Measurements from ENCODE around the gene UCMA. TPM values are rescaled to one million over a fixed set of nuclear protein-coding genes. Genes with fewer than 3 reads are reported as not detected.

The UCMA gene
- total and polyA plus RNA-seq, 9 of the 15 experiments (the other 6 are each of a cell fraction or from before 2014, with no cell fraction given): not detected

GRCh38 chr10:13222151-13222550 lies 12.0 kb downstream of the UCMA start:
- no peaks in the 10 kb centered on the region; a peak in 2 of 5 replicates for H3K4me1 ChIP-seq (replicated peaks in 1 of 2; ENCODE audit: control insufficient read depth in 2 of 2, insufficient read depth in 2 of 2, low read length in 2 of 2)
- no peak for ATAC-seq
- intact Hi-C loops (cut with micrococcal nuclease) (loop anchor here (10.0 kb wide), 1 partner anchor 53 kb away; no protein-coding TSS in a partner anchor), in situ Hi-C loops (cut with MboI) (loop anchor here (5.0 kb wide), 1 partner anchor 80 kb away; the partner anchor contains the start of gene PHYH)
- H3K4me3 ChIP-seq: no peak overlapping the region
- H2AFZ ChIP-seq (ENCODE audit: low read depth, low read length): no peak overlapping the region
- 46% methylated on average over 5 of the region's 6 CpGs for WGBS (ENCODE audit: insufficient coverage, low coverage, missing lambda C conversion rate)
- no peak overlapping the region for H3K27ac ChIP-seq (ENCODE audit: extremely low read depth, low read depth, low read length)
- no peaks in the 10 kb centered on the region for H3K9me1 ChIP-seq (ENCODE audit: control insufficient read depth, insufficient read depth, low read length)
- no peaks in the 10 kb centered on the region; a peak in 1 of 5 replicates for H3K27me3 ChIP-seq (ENCODE audit: control insufficient read depth in 2 of 2, insufficient read depth in 2 of 2, low read length in 2 of 2)
- no peak for FAIRE-seq
- no peaks in the 10 kb centered on the region; the same call in 1 of the 2 replicates for H4K20me1 ChIP-seq (replicated peaks; ENCODE audit: control insufficient read depth, insufficient read depth, low read length)
- H3K79me2 ChIP-seq (ENCODE audit: control insufficient read depth, insufficient read depth, low read length): no peaks in the 10 kb centered on the region
- H3K4me2 ChIP-seq (ENCODE audit: insufficient read depth, low read length): no peak overlapping the region
- BruUV-seq (replicated peaks): no TSS peak
- POLR2A ChIA-PET: no interaction called here
- H3K9me3 ChIP-seq (replicated peaks; ENCODE audit: control insufficient read depth, insufficient read depth, low read depth, low read length): no peaks in the 10 kb centered on the region
- H3K9ac ChIP-seq (ENCODE audit: insufficient read depth in 1 of 2, low read depth in 2 of 2, low read length in 2 of 2): 0 out of 4 replicates have a peak overlapping the region, but pooled peaks of 1 of the 2 experiments have one; percentile 59
- H3K36me3 ChIP-seq (ENCODE audit: control insufficient read depth, insufficient read depth, low read length): no peaks in the 10 kb centered on the region
- CTCF ChIA-PET (ENCODE audit: low intra/inter-chr PET ratio): interaction anchor here (0.5 kb wide), 1 partner anchor 121 kb away, joined by 3 read pairs; no protein-coding TSS in a partner anchor
- no peak for DNase-seq (ENCODE audit: extremely low read depth in 1 of 4, low spot score in 3 of 4)
- TF ChIP-seq ZNF311 (CRISPR knock-in tag; IDR thresholded peaks at IDR 0.05) (no peak), SNAPC5 (CRISPR knock-in tag; IDR thresholded peaks at IDR 0.05) (no peak), HMG20B (CRISPR knock-in tag; IDR thresholded peaks at IDR 0.05) (no peak), MYC (IDR thresholded peaks at IDR 0.05; ENCODE audit: low read depth, low read length) (no peak), MYC (CRISPR knock-in tag; IDR thresholded peaks at IDR 0.05; ENCODE audit: borderline replicate concordance, low read depth) (no peak), BACH1 (tag; IDR thresholded peaks at IDR 0.05) (no peak), RBM22 (IDR thresholded peaks at IDR 0.05; ENCODE audit: low read depth, low read length, poor library complexity, severe bottlenecking) (no peak), ZNF644 (tag; IDR thresholded peaks at IDR 0.05; ENCODE audit: low read depth) (no peak), MITF (IDR thresholded peaks at IDR 0.05) (no peak), ZNF41 (CRISPR knock-in tag; conservative IDR thresholded peaks at IDR 0.05) (no peak), HMGN3 (IDR thresholded peaks at IDR 0.05; ENCODE audit: borderline replicate concordance, extremely low read depth, insufficient read length, low read depth, low read length) (no peak), MXD1 (CRISPR knock-in tag; IDR thresholded peaks at IDR 0.05; ENCODE audit: borderline replicate concordance, poor library complexity, severe bottlenecking) (no peak), ZBTB34 (CRISPR knock-in tag; IDR thresholded peaks at IDR 0.05) (no peak)

Measured in K562 (cell line).